Measurements from ENCODE around the gene CPPED1.

- TF ChIP-seq, protein P1, sequence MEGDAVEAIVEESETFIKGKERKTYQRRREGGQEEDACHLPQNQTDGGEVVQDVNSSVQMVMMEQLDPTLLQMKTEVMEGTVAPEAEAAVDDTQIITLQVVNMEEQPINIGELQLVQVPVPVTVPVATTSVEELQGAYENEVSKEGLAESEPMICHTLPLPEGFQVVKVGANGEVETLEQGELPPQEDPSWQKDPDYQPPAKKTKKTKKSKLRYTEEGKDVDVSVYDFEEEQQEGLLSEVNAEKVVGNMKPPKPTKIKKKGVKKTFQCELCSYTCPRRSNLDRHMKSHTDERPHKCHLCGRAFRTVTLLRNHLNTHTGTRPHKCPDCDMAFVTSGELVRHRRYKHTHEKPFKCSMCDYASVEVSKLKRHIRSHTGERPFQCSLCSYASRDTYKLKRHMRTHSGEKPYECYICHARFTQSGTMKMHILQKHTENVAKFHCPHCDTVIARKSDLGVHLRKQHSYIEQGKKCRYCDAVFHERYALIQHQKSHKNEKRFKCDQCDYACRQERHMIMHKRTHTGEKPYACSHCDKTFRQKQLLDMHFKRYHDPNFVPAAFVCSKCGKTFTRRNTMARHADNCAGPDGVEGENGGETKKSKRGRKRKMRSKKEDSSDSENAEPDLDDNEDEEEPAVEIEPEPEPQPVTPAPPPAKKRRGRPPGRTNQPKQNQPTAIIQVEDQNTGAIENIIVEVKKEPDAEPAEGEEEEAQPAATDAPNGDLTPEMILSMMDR (IDR thresholded peaks at IDR 0.05): no peak
- TF ChIP-seq EZH2phosphoT487 (IDR thresholded peaks at IDR 0.05): no peak
These were observed 2.1 kb downstream of the CPPED1 start for GRCh38 chr16:12801511-12802042.
